ENCODE data around the gene MED13L. TPM values are rescaled to one million over a fixed set of nuclear protein-coding genes. Genes with fewer than 3 reads are reported as not detected.

MED13L gene
- total and polyA plus RNA-seq, 11 donors: 12.2 to 84.1 (median 60.2) TPM

DNA sequence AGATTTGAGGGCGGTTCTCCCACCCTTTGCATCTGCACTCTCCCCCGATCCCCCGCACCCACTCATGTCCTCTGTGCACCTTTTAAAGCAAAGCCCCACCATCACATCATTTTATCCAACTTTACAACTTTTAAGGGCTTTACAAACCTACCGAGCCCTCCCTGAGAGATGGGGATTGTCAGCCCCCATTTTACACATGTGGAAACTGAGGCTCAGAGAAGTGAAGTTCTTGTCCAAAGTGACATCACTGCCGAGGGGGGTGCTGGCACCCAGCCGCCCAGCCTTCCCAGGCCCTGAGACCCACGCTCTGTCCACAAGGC lies 334.2 kb downstream of the MED13L start:
- no peaks in the 10 kb centered on the region for H3K27me3 ChIP-seq
- H3K4me1 ChIP-seq: no peaks in the 10 kb centered on the region
- no peak overlapping the region for H3K4me3 ChIP-seq
- ATAC-seq (no peak), DNase-seq (no peak)
- peaks cover 0 to 17% (median 4%) of the 10 kb centered on the region in 12 donors for H3K9me3 ChIP-seq
- intact Hi-C loops (cut with DNase I): no loop called here
- H3K27ac ChIP-seq: no peak overlapping the region
- 86 to 94% (median 89%) methylated on average over 7 of the region's 7 CpGs for WGBS, 4 donors
- TF ChIP-seq CTCF (IDR thresholded peaks at IDR 0.05): no peak
- H3K36me3 ChIP-seq: no peaks in the 10 kb centered on the region

DNA sequence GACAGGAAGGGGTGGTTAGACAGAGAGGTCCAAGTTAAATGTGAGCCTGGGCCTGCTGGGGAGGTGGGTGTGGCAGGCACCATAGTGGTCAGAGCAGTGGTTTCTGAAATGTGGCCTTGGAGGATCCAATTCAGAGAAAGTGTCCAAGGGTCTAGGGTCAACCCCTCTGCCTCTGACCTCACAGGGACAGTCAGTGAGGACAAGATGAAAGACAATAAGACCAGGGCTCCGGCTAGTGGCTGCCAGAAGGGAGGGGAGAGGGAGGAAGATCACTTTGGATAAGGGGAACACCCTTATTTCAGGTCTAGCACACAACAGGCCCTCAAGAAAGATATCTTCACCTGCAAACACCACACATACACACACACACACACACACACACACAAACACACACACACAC lies 335.1 kb downstream of the MED13L start:
- intact Hi-C loops (cut with DNase I): no loop called here
- no peak for TF ChIP-seq CTCF (IDR thresholded peaks at IDR 0.05)
- no peak for TF ChIP-seq POLR2A (IDR thresholded peaks at IDR 0.05)
- 75 to 100% (median 94%) methylated on average over 1 of the region's 1 CpG for WGBS, 4 donors

DNA sequence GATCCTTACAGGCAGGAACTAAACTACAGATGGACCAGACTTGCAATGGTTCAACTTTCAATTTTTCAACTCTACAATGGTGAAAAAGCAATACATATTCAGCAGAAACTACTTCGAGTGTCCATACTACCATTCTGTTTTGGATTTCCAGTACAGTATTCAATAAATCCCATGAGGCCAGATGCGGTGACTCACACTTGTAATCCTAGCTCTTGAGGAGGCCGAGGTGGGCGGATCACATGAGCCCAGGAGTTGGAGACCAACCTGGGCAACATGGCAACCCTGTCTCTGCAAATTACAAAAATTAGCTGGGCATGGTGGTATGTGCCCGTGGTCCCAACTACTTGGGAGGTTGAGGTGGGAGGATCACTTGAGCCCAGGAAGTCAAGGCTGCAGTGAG lies 336.1 kb downstream of the MED13L start:
- H3K4me1 ChIP-seq: no peaks in the 10 kb centered on the region
- no peak overlapping the region for H3K27ac ChIP-seq
- intact Hi-C loops (cut with DNase I): no loop called here
- no peak for ATAC-seq
- H3K9me3 ChIP-seq: peaks cover 0 to 17% (median 4%) of the 10 kb centered on the region in 12 donors
- no peak for DNase-seq
- TF ChIP-seq CTCF (IDR thresholded peaks at IDR 0.05) (no peak), POLR2A (IDR thresholded peaks at IDR 0.05) (no peak)
- 85 to 91% (median 91%) methylated on average over 5 of the region's 5 CpGs for WGBS, 4 donors
- no peaks in the 10 kb centered on the region for H3K36me3 ChIP-seq
- no peaks in the 10 kb centered on the region for H3K27me3 ChIP-seq
- no peak overlapping the region for H3K4me3 ChIP-seq

More for the DNA sequence above, 335.1 kb downstream of the MED13L start:
- Histone ChIP-seq H3K36me3 (no peaks in the 10 kb centered on the region), H3K4me1 (no peaks in the 10 kb centered on the region), H3K27ac (no peak overlapping the region), H3K9me3 (peaks cover 0 to 17% (median 4%) of the 10 kb centered on the region in 12 donors), H3K4me3 (no peak overlapping the region), H3K27me3 (no peaks in the 10 kb centered on the region)
- DNase-seq (no peak), ATAC-seq (no peak)

DNA sequence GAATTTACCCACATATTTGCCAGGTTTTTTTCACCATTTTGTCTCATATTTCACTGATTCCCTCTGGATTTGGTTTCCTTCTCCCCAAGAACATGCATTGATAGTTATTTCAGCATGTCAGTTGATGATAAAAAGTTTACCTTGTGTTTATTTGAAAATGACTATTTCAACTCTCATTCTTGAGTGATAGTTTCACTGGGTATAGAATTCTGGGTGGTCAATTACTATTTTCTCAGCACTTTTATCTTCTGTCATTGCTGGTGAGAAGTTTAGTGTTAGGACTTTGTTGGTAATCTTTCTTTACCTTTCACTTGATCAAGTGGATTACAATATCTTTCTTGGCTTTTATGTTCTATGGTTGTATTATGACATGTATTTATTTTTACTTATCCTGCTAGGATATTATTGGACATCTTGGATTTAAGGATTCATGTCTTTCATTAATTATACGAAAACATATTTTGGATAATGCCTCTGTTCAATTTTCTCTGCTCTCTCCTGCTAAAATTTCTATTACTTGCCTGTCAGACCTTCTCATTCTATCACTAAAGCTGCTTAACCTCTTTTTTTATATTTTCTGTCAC lies 338.6 kb downstream of the MED13L start:
- WGBS, 4 donors: 83 to 92% (median 89%) methylated on average over 1 of the region's 1 CpG
- TF ChIP-seq POLR2A (IDR thresholded peaks at IDR 0.05): no peak
- no peak for TF ChIP-seq CTCF (IDR thresholded peaks at IDR 0.05)
- ATAC-seq (no peak), DNase-seq (no peak)
- H3K9me3 ChIP-seq: peaks cover 0 to 17% (median 4%) of the 10 kb centered on the region in 12 donors
- H3K4me1 ChIP-seq: no peaks in the 10 kb centered on the region
- no peak overlapping the region for H3K27ac ChIP-seq
- H3K27me3 ChIP-seq: no peaks in the 10 kb centered on the region
- H3K4me3 ChIP-seq: no peak overlapping the region
- no peaks in the 10 kb centered on the region for H3K36me3 ChIP-seq
- intact Hi-C loops (cut with DNase I): no loop called here

All from heart left ventricle (tissue), 16 donors.